HG03066 (cell line): ENCODE data around the gene CCDC88C.
"Not testable (repeated sequence)": the region's sequence is repeated elsewhere in the genome, so short reads cannot be mapped to it uniquely, and the experiment has no call there.

Source experiments
- ATAC-seq: cut with Tn5 transposase; IDR thresholded peaks from one replicate; pipeline ENCODE4 v1.9.1; 2021; ENCODE audit warnings: low read depth; ENCODE audit not compliant: unreplicated experiment

Gene CCDC88C

DNA sequence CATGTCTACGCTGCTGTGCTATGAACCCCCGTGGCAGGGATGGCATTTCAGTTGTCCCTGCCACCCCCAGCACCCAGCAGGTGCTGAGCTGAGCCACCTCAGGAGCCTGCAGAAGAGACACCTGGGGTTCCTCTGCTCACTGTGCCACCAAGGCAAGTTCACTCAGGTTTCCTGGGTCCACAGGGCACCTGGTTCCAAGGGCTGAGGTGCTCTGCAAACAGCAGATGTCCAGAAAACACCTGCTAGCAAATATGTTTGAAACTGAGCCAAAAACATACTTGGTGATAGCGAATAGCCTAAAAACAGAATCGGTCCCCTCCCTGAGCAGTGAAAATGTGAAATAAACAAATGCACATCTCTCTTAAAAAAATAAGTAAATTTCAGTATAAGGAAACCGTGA, 137.5 kb downstream of the CCDC88C start:
- ATAC-seq, result no peak

DNA sequence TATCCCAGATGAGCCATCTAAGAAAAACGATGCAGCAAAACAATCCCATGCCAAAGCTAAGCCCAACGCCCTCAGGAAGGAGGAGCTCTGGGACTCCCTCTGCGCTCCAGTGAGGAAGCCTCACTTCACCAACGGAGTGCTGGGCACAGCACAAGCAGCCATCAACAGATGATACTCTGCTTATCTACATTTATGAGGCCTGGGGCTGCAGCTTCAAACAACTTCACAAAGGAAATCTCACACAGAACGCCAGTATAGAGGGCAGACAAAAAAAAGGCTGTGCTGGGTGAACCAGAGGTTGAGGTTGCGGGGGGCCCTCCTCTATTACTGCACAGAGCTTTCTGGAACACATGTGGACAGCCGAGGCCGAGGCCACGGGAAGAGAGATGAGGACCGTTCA, 138.3 kb downstream of the CCDC88C start:
- ATAC-seq, result no peak

DNA sequence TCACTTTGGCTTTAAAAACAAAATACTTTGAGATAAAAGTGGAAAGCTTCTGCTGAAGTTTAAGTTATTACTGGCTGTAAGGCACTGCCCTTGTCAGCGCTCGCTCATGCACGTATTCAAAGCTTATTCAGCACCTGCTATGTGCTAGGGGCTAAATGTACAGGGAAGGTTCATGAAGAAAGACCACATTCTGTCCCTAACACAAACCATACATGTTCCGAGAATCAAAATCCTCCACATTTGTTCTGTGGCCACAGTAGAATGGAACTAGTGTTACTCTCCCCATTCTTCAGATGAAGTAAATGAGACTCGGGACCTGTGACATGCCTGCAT, 139.3 kb downstream of the CCDC88C start:
- ATAC-seq, result no peak

DNA sequence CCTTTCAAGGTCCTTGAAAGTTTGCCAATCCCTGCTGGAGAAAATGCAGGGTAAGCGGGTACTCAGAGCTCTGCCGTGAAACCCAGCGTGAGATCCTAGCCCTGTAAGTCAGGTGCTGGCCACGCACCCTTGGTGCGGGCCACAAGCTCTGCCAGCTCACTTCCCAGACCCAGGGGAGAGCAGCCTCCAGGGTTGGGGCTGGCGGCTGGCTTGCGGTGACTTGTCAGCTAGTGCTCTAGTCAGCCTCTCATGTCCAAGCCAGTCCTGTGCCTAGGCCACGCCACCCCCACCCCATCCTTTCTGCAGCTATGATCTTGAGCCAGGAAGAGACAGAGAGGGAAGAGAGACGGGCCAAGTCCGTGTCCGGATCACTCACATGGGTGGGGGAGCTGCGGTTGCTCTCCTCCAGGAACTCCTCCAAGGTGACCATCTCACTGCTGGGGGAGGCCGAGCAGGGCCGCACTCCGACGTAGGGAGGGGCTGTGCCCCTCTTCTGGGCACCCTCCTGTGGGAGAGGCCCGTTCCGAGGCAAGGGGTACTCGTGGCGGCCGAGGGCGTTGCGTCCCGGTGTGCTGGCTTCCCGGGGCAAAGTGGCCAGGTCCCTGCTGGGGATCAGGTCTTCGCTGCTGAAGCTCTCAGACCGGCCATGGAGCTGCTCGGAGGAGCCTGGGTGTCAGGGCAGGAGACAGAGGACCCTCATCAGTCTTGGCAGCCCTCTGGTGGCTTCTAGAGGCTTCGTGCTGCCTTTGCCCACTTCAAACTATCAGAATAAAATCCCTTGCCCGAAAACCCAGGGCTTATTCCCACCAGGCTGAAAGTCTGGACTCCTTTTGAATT, 139.9 kb downstream of the CCDC88C start:
- ATAC-seq, result no peak

DNA sequence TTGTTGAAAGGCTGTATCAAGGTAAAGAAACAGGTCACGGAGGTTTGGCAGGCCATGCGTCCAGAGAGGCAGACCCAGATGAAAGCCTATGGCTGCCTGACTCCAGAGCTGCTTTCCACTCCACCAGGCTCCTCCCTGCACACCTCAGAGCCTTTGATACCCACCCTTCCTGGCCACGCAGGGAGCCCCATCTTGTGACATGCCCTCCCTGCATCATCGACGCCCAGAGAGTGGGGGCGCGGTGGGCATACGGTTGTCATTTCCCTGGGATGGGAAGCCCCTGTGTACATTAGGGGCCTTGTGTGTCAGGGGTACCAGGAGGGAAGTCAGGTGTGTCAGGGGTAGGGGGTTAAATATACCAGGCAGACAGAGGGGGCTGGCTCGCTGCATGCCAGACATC, 142.8 kb downstream of the CCDC88C start:
- no peak for ATAC-seq

DNA sequence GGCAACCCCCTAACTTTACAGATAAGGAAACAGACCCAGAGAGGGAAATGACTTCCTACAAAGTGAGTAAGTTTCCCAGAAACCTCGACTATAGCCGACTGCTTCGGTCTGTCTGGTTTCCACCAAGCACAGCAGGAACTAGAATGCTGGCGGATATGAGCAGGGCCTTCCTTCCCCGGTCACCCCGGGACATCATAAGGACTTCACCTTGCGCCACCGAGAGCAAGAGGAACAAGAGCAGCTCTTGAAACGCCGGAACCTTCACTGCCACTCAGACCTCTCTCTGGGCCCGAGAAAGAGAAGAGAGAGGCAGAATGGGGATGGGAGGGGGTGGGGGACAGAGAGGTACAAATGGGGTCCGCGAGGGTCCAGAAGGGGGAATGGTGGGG, 143.7 kb downstream of the CCDC88C start:
- ATAC-seq, result no peak

DNA sequence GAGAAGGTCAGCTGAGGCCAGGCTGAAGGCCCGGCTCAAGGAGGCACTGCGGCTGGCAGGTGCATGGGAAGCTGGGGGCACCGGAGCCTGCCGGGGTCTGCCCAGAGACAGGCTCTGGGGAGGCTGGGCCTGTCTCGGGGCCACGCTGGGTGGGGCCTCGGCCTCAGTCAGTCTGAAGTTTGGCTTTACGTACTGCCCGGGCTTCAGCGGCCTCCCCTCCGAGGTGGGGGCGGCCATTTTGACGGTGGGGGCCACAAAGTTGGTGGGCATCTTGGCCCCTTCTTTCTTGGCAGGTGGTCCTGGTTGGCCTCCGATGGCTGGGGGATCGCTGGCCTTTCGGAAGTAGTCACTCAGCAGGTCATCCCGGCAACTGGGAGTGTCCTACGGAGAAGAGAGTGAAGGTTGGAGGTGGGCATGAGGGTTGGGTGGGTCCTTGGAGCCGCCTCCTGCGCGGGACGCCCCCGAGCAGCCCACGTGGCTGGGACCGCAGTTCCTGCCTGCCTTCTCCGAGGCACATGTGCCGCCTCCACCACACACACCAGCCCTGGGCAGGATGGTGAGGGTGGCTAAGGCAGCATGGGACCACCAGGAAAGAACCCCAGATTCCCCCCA, 144.2 kb downstream of the CCDC88C start:
- ATAC-seq, result no peak

DNA sequence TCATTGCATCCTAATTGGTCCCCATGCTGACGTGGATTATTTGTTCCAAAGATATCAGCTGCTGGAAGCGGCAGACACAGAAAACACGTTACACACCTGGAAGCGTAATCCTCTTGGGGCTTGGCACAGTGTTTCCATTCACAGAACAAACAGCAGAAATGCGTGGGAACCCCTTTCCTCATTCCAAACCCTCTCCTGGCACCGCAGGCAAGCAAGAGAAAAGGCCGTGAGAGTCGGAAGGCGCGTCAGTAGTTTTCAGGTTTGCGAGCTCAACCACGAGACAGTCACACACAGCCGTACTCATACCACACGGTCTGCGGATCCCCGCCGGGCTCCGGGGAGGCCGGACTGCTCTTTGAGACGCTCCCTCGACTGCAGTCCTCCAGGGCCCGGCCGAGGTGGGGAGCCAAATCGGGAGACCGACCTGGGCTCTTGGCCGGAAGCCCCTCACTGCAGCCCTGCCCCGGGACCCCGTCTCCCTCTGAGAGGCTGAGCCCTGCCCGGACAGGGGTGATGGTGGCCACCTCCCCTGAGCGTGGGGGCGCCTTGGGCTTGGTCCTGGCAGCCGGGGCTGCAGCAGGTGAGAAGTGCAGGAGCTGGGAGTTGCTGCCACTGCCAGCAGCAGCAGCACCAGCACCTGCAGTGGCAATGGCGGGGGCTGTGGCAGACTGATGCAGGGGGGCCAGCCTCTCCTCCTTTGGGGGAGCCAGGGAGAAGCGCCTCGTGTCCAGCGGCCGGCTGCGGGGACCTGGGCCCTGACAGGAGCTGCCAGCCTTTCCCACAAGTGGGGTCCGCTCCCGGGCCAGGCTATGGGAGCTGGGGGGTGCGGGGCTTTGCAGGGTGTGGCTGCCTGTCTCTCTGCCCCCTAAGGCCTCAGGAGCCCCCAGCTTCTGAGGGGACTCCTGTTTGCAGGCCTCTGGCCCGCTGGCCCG, 145.0 kb downstream of the CCDC88C start:
- ATAC-seq, result no peak

DNA sequence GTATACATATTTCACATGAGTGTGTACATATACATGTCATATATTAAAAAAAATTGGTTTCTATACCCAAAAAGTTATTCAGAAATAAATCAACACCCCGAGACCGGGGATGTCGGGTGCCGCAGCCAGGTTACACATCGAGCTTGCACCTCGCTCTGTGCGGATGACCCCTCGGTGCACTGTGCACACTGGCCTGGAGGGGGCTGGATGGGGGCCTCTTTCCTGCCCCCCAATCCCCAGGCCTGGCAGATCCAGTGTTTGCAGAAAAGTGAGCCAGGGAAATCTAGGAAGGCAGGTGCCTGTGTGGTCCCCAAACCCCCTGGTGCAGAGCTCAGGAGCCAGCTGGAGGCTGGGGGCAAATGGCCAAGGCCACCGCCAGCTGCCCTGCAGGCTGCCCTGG, 146.0 kb downstream of the CCDC88C start:
- ATAC-seq, result no peak

DNA sequence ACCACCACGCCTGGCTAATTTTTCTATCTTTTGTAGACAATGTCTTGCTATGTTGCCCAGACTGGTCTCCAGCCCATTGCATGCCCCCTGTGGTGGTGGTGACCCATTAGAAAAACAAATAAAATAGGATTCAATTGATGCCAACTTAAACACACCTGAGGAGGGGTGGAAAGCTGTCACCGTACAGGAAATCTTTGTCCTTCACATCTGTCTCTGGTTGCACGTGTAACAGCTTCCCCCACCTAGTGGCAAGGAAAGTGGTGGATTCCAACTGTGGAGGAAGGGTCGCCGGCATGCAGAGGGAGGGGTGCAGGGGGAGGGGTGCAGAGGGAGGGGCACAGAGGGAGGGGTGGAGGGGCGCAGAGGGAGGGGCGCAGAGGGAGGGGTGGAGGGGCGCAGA, 147.0 kb downstream of the CCDC88C start:
- ATAC-seq, result no peak

DNA sequence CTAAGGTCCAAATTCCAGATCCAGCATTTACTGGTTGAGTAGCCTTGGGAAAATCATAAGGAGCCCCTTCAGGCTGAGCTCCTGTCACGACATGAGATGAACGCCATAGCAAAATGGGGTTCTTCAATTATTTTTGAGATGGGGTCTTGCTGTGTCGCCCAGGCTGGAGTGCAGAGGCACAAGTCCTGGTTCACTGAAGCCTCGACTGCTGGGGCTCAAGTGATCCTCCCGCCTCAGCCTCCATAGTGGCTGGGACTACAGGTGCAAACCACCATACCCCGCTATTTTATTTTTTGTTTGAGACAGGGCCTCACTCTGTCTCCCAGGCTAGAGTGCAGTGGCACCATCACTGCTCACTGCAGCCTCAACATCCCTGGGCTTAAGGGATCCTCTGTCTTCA, 147.4 kb downstream of the CCDC88C start:
- ATAC-seq, result no peak

DNA sequence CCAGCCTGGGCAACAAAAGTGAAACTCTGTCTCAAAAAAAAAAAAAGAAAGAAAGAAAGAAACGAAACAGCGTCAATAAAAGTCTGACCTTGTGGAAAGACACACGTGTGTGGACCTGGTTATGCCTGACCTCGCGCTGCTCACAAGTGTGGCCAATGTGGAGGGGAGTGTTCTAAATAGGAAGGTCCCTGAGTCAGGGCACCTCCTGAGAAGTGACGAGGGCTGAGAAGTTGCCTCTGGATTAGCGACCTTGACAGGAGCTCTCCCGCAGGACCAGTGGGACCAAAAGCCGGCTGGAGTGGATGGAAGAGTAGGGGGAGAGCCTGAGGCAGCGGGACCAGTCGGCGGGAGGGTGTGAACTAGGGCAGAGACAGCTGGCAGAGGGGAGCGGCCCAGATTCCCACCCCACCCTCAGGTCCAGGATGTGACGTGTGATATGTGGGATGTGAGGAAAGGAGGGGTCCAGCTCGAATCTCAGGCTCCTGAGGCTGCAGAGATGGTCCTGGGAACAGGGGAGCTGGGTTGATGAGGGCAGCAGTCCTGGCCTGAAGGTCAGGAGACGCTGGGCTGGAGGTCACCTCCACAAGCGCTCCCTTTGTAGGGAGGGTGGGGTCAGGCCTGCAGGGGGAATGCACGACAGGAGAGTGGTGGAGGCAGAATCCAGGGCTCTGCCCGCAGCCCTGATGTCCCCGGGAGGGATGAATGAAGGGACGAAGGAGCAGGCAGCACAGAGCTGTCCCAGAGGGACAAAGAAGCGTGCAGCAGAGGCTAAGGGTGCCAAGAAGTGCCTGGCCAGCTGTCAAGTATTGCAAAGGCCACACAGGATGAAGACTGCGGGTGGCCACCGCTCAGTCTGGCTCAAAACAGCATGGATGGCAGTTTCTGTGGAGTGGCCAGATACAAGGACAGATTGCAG, 148.3 kb downstream of the CCDC88C start:
- no peak for ATAC-seq

DNA sequence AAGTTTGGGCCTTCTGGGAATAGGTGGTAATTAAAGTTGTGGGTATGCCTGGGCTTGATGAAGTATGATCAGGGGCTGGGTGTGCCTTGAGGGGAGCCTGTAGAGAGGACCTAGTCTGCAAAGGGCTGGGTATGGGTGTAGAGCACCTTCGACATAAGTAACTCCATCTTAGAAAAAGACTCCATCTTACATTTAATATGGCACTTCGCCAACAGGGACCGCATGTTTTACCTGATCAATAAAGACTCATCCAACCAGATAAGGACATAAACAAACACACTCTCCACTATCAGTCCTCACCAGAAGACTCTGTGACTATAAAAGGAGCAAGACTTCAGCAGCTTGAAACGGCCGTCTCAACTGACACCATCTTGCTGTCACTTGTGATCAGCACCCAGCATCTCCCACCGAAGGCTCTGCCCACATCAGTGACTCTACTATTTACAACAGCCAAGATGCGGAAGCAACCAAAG, 149.6 kb downstream of the CCDC88C start:
- ATAC-seq, result no peak

DNA sequence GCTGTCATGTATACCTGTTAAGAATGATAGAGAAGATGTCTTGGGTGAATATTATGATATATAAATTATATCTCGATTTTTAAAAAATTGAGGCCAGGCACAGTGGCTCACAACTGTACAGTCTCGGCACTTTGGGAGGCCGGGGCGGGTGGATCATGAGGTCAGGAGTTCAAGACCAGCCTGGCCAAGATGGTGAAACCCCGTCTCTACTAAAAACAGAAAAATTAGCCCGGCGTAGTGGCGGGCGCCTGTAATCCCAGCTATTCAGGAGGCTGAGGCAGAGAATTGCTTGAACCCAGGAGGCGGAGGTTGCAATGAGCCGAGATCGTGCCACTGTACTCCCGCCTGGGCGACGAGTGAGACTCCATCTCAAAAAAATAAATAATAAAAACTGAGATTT, 151.3 kb downstream of the CCDC88C start:
- ATAC-seq, result not testable (repeated sequence)

DNA sequence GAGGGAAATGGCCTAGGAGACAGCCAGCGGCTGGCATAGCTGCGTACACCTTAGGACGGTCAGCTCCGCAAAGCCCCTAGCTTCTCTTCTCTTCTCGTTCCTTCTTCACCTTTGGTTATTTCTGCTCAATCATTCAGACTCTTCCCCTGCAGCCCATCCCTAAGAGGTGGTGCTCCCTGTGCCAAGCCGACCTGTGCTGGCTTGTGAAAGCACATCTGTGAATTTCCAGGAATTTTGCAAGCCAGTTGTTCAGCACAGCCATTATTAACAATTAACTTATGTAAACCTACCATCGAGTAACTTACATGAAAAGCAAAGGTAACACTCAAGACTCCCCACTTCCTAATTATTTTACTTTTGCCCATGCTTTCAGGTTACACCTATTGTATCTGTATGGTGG, 152.2 kb downstream of the CCDC88C start:
- no peak for ATAC-seq

DNA sequence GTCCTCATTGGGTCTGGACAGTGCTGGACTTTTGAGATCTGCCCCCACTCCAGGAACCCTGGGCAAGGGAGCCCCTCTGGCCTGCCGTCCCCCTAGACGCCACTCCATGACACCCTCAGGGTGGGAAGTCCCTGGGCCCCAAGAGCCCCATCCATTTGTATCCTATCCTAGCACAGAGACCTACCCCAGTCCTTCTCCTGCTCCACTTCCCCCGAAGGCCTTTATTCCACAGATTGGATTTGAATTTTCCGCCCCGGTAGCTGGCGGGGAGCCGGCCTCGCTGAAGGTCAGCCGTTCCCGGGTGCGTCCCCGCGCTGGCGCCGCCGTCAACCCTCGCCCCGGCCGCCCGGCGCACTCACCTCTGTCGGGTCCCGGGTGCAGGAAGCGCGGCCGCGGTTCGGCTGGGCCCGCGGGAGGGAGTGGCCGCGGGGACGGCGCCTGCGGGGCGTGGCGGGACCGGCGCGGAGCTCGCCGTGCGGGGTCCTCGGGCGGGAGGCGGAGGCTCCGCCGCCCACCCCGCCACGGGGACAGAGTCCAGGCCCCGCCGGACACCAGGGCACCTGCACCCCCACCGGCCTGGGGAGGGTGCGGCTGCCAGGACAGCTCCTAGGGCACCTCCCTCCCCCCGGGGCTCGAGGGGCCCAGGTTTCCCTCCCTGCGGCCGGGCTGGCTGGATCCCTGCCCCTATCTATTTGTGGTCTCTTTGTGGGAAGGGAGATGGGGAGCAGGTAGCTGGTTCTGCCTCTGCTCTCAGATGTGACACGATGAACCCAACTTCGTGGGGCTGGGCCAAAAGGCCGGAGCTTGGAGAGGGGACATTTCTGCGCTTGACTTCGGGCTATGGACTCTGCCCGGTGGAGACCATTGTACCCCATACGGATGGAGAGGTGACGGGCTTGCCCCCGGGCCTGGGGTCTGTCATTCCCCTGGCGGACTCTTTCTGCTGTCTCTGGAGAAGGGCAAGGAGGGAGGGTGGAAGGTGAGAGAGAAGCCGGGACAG, 153.2 kb downstream of the CCDC88C start:
- no peak for ATAC-seq

DNA sequence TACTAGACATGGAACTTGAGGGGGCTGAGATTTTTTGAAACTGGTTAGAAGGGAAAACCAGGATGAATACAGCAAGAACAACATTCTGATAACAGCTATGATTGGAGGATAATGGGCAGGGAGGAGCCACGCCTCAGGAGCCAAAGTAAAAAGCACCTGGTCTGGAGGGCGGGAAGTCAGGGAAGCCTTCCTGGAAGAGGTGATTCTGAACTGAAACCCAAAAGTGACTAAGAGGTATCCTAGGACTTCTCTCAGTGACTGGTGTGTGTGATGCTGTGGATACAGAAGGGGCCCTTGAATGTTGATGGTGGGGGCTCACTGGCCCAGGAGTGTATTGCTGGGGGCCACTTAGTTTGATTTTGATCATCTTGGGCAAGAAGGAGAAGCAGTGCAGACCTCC, 154.3 kb downstream of the CCDC88C start:
- no peak for ATAC-seq

DNA sequence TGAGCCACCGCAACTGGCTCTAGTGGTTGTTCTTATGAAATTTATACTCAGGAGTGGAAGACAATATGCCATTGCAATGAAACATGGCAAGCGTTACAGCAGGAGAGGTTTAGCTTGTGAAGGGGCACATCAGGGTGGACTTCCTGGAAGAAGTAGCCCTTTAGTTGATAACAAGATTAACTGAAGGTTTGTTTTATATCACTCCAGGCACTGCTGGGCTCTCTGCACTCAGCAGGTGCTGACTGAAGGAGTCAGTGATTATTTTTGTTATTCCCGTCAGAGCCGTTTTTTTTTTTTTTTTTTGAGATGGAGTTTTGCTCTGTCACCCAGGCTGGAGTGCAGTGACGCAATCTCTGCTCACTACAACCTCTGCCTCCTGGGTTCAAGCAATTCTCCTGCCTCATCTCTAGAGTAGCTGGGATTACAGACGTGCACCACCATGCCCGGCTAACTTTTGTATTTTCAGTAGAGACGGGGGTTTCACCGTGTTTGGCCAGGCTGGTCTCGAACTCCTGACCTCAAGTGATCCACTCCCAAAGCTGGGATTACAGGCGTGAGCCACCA, 155.6 kb downstream of the CCDC88C start:
- no peak for ATAC-seq

DNA sequence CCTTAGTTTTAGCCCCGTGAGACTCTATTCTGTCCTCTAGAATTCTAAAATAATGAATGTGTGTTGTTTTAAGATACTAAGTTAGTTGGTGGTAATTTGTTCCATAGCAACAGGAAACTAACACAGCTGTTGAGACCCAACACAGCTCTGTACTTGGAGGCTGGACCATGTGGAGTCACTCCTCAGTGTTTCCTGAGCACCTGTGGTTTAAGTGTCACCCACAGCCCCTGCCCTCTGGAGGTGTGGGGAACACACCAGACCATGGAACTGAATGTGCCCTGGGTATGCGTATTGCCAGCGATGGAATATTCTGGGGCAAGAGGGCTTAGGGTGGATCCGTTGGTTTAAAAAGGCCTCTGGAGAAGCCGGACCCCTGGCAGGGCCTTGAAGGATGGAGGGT, 156.5 kb downstream of the CCDC88C start:
- ATAC-seq, result no peak
